IPS-15b (cell line): ENCODE data around the gene MSH3.

Source experiments
- H3K27me3 ChIP-seq: one replicate; pipeline ENCODE4 v1.6.1; 2013; ENCODE audit warnings: low read length; ENCODE audit not compliant: control insufficient read depth, insufficient read depth
- H3K36me3 ChIP-seq: one replicate; pipeline ENCODE4 v1.6.1; 2013; ENCODE audit warnings: low read length; ENCODE audit not compliant: control insufficient read depth, insufficient read depth
- H3K4me1 ChIP-seq: one replicate; pipeline ENCODE4 v1.6.1; 2013; ENCODE audit warnings: mild to moderate bottlenecking, low read length; ENCODE audit not compliant: control insufficient read depth, insufficient read depth
- H3K4me3 ChIP-seq: one replicate; pipeline ENCODE4 v1.5.1; 2013; ENCODE audit warnings: low read depth, low read length
- H3K9ac ChIP-seq: one replicate; pipeline ENCODE4 v1.6.1; 2013; ENCODE audit warnings: low read depth, mild to moderate bottlenecking, low read length
- H3K9me3 ChIP-seq: one replicate; pipeline ENCODE4 v1.6.1; 2013; ENCODE audit warnings: mild to moderate bottlenecking, low read length; ENCODE audit not compliant: control insufficient read depth, insufficient read depth

Gene MSH3

GRCh38 chr5:80696450-80696849, 42.0 kb downstream of the MSH3 start:
- no peak overlapping the region for H3K9ac ChIP-seq

DNA sequence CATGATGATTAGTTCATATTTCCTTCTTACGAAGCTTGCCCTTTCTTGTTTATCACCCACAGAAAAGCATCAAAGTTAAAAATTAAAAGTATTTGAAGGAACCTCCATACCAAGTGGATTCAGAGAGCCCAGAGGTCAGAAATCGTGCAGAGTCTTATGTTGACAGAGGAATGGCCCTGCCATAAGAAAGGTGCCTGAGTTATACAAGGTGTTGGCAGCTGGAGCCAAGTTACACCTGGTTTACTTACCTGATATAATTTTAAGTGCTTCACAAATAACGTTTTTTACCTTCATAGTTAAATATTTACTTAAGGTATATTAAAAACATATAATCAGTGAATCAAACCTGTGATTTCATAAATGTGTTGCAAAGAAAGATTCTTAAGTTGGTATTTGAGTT, 42.6 kb downstream of the MSH3 start:
- no peaks in the 10 kb centered on the region for H3K27me3 ChIP-seq
- no peak overlapping the region for H3K9ac ChIP-seq
- no peaks in the 10 kb centered on the region for H3K4me1 ChIP-seq
- H3K4me3 ChIP-seq = no peak overlapping the region
- H3K9me3 ChIP-seq = no peaks in the 10 kb centered on the region
- no peaks in the 10 kb centered on the region for H3K36me3 ChIP-seq

More at GRCh38 chr5:80696450-80696849, 42.0 kb downstream of the MSH3 start:
- H3K4me1 ChIP-seq = no peaks in the 10 kb centered on the region
- H3K36me3 ChIP-seq = no peaks in the 10 kb centered on the region
- no peaks in the 10 kb centered on the region for H3K27me3 ChIP-seq
- H3K4me3 ChIP-seq = no peak overlapping the region
- H3K9me3 ChIP-seq = no peaks in the 10 kb centered on the region

- H3K9ac ChIP-seq = no peak overlapping the region
- no peaks in the 10 kb centered on the region for H3K4me1 ChIP-seq
- H3K36me3 ChIP-seq = no peaks in the 10 kb centered on the region
- H3K4me3 ChIP-seq = no peak overlapping the region
- H3K9me3 ChIP-seq = no peaks in the 10 kb centered on the region
- H3K27me3 ChIP-seq = no peaks in the 10 kb centered on the region
Measured at GRCh38 chr5:80698369-80698768, 43.9 kb downstream of the MSH3 start.

DNA sequence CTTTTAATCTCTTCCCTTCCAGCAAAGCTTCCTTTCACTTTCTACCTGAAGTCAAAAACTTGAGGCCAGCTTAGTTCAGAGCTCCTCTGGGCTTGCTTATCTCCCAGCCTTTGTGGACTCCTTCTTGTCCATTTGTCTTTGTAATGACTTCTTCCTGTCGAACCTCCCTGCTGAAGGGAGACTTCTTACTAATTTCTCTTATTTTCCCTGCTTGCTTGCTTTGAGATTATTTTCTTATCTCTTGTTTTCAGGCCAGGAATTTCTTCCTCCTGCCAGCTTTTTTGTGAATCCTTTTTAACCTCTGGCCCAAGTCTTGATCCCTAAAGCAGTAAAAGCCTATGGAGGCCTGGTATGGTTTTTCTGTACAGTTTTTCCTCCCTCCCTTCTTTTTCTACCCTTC, 47.1 kb downstream of the MSH3 start:
- Histone ChIP-seq H3K27me3 (no peaks in the 10 kb centered on the region), H3K4me3 (no peak overlapping the region), H3K9me3 (no peaks in the 10 kb centered on the region), H3K36me3 (no peaks in the 10 kb centered on the region), H3K4me1 (no peaks in the 10 kb centered on the region), H3K9ac (no peak overlapping the region)

GRCh38 chr5:80703291-80703690, 48.8 kb downstream of the MSH3 start:
- no peak overlapping the region for H3K4me3 ChIP-seq
- no peaks in the 10 kb centered on the region for H3K27me3 ChIP-seq
- no peak overlapping the region for H3K9ac ChIP-seq
- H3K4me1 ChIP-seq = no peaks in the 10 kb centered on the region
- H3K9me3 ChIP-seq = no peaks in the 10 kb centered on the region
- H3K36me3 ChIP-seq = no peaks in the 10 kb centered on the region

GRCh38 chr5:80703747-80704146, 49.3 kb downstream of the MSH3 start:
- no peak overlapping the region for H3K4me3 ChIP-seq
- no peaks in the 10 kb centered on the region for H3K4me1 ChIP-seq
- no peaks in the 10 kb centered on the region for H3K36me3 ChIP-seq
- H3K9me3 ChIP-seq = no peaks in the 10 kb centered on the region
- no peaks in the 10 kb centered on the region for H3K27me3 ChIP-seq
- no peak overlapping the region for H3K9ac ChIP-seq

DNA sequence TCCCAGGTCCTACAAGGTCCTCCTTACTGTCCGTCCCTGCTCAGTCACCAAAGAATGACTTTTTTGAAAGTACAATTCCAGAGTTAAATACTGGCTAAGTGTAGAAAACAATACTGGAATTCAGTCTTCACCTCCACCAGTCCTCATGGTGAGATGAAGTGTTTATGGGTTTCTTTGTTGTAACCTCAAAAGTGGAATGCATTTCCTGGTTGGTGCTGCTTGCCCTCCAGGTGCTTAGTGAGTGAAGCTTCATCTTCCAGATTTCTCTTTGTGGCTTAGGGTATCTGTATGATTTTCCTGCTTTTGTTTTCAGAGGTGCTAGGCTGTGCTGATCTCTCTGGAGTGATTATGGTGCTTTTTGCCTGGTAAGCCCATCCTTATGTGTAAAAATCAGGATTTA, 49.8 kb downstream of the MSH3 start:
- no peaks in the 10 kb centered on the region for H3K36me3 ChIP-seq
- no peaks in the 10 kb centered on the region for H3K4me1 ChIP-seq
- H3K4me3 ChIP-seq = no peak overlapping the region
- H3K9ac ChIP-seq = no peak overlapping the region
- H3K27me3 ChIP-seq = no peaks in the 10 kb centered on the region
- H3K9me3 ChIP-seq = no peaks in the 10 kb centered on the region

DNA sequence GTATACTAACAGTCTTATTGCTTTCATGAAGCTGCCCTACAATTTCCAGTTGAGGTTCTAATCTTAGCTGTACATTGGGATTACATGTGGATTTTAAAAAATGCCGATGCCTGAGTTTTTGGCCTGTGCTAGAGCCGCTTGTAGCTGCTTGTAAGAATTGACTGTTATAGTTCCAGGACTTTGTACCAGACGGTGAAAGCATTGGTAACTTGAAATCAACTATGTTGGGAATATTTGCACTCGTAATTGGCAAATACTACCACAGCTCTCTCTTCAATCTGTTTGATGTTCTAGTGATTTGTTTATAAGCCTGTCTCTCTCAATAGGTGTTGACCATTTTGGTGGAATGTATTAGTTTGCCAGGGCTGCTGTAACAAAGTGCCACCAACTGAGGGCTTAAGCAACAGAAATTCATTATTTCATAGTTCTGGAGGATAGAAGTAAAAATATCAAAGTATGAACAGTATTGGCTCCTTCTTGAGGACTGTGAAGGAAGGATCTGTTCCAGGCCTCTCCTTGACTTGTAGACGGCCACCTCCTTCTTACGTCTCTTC, 50.8 kb downstream of the MSH3 start:
- Histone ChIP-seq H3K9me3 (no peaks in the 10 kb centered on the region), H3K36me3 (no peaks in the 10 kb centered on the region), H3K4me1 (no peaks in the 10 kb centered on the region), H3K9ac (no peak overlapping the region), H3K27me3 (no peaks in the 10 kb centered on the region), H3K4me3 (no peak overlapping the region)

GRCh38 chr5:80705801-80706200, 51.3 kb downstream of the MSH3 start:
- H3K9me3 ChIP-seq = no peaks in the 10 kb centered on the region
- no peak overlapping the region for H3K9ac ChIP-seq
- H3K4me1 ChIP-seq = no peaks in the 10 kb centered on the region
- no peaks in the 10 kb centered on the region for H3K36me3 ChIP-seq
- H3K4me3 ChIP-seq = no peak overlapping the region
- no peaks in the 10 kb centered on the region for H3K27me3 ChIP-seq

DNA sequence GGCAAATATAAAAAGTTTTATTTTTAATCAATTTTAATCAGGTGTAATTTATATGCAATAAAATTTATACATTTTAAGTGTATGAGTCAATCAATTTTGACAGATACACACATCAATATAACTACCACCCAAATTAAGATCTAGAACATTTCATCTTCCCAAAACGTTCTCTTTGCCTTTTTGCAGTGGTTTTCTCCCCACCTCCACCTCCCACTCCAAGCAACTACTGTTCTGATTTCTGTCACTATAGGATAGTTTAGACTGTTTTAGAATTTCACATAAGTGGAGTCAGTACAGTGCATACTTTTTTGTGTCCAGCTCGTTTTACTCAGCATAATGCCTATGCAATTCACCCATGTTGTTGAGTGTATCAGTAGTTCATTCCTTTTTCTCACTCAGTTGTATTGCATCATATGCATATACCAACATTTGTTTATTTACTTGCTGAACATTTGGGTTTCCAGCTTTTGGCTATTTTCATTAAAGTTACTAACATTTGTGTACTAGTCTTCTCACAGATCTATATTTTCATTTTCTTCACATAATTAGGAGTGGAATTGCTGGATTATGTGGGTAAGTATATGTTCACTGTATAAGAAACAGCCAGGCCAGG, 52.5 kb downstream of the MSH3 start:
- H3K27me3 ChIP-seq = no peaks in the 10 kb centered on the region
- H3K9me3 ChIP-seq = no peaks in the 10 kb centered on the region
- no peak overlapping the region for H3K9ac ChIP-seq
- no peak overlapping the region for H3K4me3 ChIP-seq
- no peaks in the 10 kb centered on the region for H3K36me3 ChIP-seq
- no peaks in the 10 kb centered on the region for H3K4me1 ChIP-seq

DNA sequence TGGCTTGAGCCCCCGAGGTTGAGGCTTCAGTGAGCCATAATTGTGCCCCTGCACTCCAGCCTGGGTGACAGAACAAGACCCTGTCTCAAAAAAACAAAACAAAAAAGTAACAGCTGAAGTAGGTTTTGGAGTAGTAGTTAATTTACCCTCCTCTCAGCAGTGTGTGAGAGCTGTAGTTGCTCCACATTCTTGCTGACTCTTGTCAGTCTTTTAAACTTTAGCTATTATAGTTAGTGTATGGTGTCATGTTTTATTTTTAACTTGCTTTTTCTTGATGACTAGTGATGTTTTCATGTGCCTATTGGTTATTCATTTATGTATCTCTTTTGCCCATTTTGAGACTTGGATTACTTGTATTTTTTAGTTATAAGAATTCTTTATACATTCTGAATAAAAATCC, 53.2 kb downstream of the MSH3 start:
- Histone ChIP-seq H3K27me3 (no peaks in the 10 kb centered on the region), H3K4me3 (no peak overlapping the region), H3K9me3 (no peaks in the 10 kb centered on the region), H3K4me1 (no peaks in the 10 kb centered on the region), H3K36me3 (no peaks in the 10 kb centered on the region), H3K9ac (no peak overlapping the region)

GRCh38 chr5:80711216-80711615, 56.8 kb downstream of the MSH3 start:
- no peaks in the 10 kb centered on the region for H3K9me3 ChIP-seq
- H3K36me3 ChIP-seq = no peaks in the 10 kb centered on the region
- no peaks in the 10 kb centered on the region for H3K27me3 ChIP-seq
- H3K9ac ChIP-seq = no peak overlapping the region
- no peak overlapping the region for H3K4me3 ChIP-seq
- H3K4me1 ChIP-seq = no peaks in the 10 kb centered on the region
